ENCODE measurements around the gene LINGO1. TPM values are rescaled to one million over a fixed set of nuclear protein-coding genes. Genes with fewer than 3 reads are reported as not detected.

LINGO1 gene
- total RNA-seq, 1 experiment from 2014 or later, result 51.3 TPM

GRCh38 chr15:77567202-77567601 is 65.5 kb downstream of the LINGO1 start (continued):
- TF ChIP-seq CTCF (IDR thresholded peaks at IDR 0.05), result no peak

- Mint-ChIP-seq H3K36me3 (no peaks in the 10 kb centered on the region), H3K9me3 (no peaks in the 10 kb centered on the region)
These were observed 66.6 kb downstream of the LINGO1 start for GRCh38 chr15:77566092-77566491.

More at GRCh38 chr15:77566092-77566491, 66.6 kb downstream of the LINGO1 start:
- Mint-ChIP-seq H3K27ac (no peak overlapping the region), H3K4me1 (peaks cover 33% of the 10 kb centered on the region), H3K27me3 (ENCODE audit: low read depth) (no peaks in the 10 kb centered on the region; the same call in 1 of the 2 replicates), H3K4me3 (no peak overlapping the region)
- DNase-seq (ENCODE audit: low spot score) (no peak), ATAC-seq (no peak)
- ChIA-PET CTCF (interaction anchor here (0.7 to 5.5 kb wide), 4 partner anchors 20 to 67 kb away, joined by 4 to 29 read pairs (median 12); partner anchors contain the start of gene LINGO1), POLR2A (no interaction called here)
- TF ChIP-seq IRF1 (CRISPR knock-in tag; IDR thresholded peaks at IDR 0.05), result no peak
- TF ChIP-seq IRF2 (CRISPR knock-in tag; IDR thresholded peaks at IDR 0.05; ENCODE audit: borderline replicate concordance, low read depth), result no peak
- TF ChIP-seq MAX (CRISPR knock-in tag; IDR thresholded peaks at IDR 0.05), result no peak
- no peak for TF ChIP-seq TP53 (CRISPR knock-in tag; IDR thresholded peaks at IDR 0.05)
- TF ChIP-seq JAZF1 (CRISPR knock-in tag; IDR thresholded peaks at IDR 0.05), result no peak
- TF ChIP-seq ATF2 (CRISPR knock-in tag; IDR thresholded peaks at IDR 0.05; ENCODE audit: borderline replicate concordance, low read depth), result no peak
- TF ChIP-seq AR (CRISPR knock-in tag; IDR thresholded peaks at IDR 0.05), result no peak
- TF ChIP-seq OVOL2 (CRISPR knock-in tag; IDR thresholded peaks at IDR 0.05; ENCODE audit: borderline replicate concordance), result no peak
- TF ChIP-seq ZBTB43 (CRISPR knock-in tag; IDR thresholded peaks at IDR 0.05), result no peak
- no peak for TF ChIP-seq CDX4 (CRISPR knock-in tag; IDR thresholded peaks at IDR 0.05; ENCODE audit: borderline replicate concordance)
- no peak for TF ChIP-seq RELA (CRISPR knock-in tag; IDR thresholded peaks at IDR 0.05; ENCODE audit: borderline replicate concordance)
- TF ChIP-seq ZNF671 (CRISPR knock-in tag; IDR thresholded peaks at IDR 0.05), result no peak
- no peak for TF ChIP-seq ETV6 (CRISPR knock-in tag; IDR thresholded peaks at IDR 0.05)
- TF ChIP-seq JUN (CRISPR knock-in tag; IDR thresholded peaks at IDR 0.05), result no peak
- no peak for TF ChIP-seq NFATC4 (CRISPR knock-in tag; IDR thresholded peaks at IDR 0.05)
- TF ChIP-seq ARID4B (CRISPR knock-in tag; IDR thresholded peaks at IDR 0.05; ENCODE audit: borderline replicate concordance), result no peak
- no peak for TF ChIP-seq USF2 (CRISPR knock-in tag; IDR thresholded peaks at IDR 0.05)
- no peak for TF ChIP-seq ELF4 (CRISPR knock-in tag; IDR thresholded peaks at IDR 0.05; ENCODE audit: low read depth)
- no peak for TF ChIP-seq TEAD1 (CRISPR knock-in tag; IDR thresholded peaks at IDR 0.05)

Data from WTC11 (cell line).